ENCODE data around the gene KCNMB3.
A peak's percentile ranks its signal among the peaks of the same experiment; 100 is the strongest.
"Not testable (repeated sequence)": the region's sequence is repeated elsewhere in the genome, so short reads cannot be mapped to it uniquely, and the experiment has no call there.

KCNMB3 gene

DNA sequence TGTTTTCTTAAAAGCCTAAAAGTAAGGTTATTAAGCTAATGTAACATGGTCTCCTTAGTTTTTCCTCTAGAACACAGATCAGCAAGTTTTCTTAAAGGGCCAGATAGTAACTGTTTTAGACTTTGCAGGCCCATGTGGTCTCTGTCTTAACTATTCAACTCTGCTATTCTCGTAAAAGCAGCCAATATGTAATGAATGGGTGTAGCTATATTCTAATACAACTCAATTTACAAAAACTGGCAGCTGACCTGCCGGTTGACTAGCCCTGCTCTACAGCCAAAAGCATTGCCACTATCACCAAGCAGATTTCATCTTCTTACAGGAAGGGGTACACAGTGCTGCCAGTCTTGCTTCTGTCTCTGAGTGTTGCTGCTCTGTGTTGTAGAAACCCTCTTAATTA lies 27.4 kb downstream of the KCNMB3 start:
- Histone ChIP-seq H3K27me3 (ENCODE audit: insufficient read depth, poor library complexity, severe bottlenecking) (no peaks in the 10 kb centered on the region), H3K4me3 (replicated peaks; ENCODE audit: insufficient read depth, low read length) (no peak overlapping the region), H3K27ac (replicated peaks) (no peak overlapping the region)
- TF ChIP-seq SPI1 (IDR thresholded peaks at IDR 0.05; ENCODE audit: borderline replicate concordance, low read depth) (no peak), POLR2AphosphoS5 (IDR thresholded peaks at IDR 0.05; ENCODE audit: low read depth) (no peak), GABPA (IDR thresholded peaks at IDR 0.05; ENCODE audit: low read depth) (no peak)
- TF ChIP-seq, protein P1, sequence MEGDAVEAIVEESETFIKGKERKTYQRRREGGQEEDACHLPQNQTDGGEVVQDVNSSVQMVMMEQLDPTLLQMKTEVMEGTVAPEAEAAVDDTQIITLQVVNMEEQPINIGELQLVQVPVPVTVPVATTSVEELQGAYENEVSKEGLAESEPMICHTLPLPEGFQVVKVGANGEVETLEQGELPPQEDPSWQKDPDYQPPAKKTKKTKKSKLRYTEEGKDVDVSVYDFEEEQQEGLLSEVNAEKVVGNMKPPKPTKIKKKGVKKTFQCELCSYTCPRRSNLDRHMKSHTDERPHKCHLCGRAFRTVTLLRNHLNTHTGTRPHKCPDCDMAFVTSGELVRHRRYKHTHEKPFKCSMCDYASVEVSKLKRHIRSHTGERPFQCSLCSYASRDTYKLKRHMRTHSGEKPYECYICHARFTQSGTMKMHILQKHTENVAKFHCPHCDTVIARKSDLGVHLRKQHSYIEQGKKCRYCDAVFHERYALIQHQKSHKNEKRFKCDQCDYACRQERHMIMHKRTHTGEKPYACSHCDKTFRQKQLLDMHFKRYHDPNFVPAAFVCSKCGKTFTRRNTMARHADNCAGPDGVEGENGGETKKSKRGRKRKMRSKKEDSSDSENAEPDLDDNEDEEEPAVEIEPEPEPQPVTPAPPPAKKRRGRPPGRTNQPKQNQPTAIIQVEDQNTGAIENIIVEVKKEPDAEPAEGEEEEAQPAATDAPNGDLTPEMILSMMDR (IDR thresholded peaks at IDR 0.05; ENCODE audit: insufficient read depth, low read length): no peak
- TF ChIP-seq, protein P2, sequence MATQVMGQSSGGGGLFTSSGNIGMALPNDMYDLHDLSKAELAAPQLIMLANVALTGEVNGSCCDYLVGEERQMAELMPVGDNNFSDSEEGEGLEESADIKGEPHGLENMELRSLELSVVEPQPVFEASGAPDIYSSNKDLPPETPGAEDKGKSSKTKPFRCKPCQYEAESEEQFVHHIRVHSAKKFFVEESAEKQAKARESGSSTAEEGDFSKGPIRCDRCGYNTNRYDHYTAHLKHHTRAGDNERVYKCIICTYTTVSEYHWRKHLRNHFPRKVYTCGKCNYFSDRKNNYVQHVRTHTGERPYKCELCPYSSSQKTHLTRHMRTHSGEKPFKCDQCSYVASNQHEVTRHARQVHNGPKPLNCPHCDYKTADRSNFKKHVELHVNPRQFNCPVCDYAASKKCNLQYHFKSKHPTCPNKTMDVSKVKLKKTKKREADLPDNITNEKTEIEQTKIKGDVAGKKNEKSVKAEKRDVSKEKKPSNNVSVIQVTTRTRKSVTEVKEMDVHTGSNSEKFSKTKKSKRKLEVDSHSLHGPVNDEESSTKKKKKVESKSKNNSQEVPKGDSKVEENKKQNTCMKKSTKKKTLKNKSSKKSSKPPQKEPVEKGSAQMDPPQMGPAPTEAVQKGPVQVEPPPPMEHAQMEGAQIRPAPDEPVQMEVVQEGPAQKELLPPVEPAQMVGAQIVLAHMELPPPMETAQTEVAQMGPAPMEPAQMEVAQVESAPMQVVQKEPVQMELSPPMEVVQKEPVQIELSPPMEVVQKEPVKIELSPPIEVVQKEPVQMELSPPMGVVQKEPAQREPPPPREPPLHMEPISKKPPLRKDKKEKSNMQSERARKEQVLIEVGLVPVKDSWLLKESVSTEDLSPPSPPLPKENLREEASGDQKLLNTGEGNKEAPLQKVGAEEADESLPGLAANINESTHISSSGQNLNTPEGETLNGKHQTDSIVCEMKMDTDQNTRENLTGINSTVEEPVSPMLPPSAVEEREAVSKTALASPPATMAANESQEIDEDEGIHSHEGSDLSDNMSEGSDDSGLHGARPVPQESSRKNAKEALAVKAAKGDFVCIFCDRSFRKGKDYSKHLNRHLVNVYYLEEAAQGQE (IDR thresholded peaks at IDR 0.05; ENCODE audit: insufficient replicate concordance, low read depth): no peak
- no peak for DNase-seq (ENCODE audit: low read depth in 1 of 2, low spot score in 1 of 2)

DNA sequence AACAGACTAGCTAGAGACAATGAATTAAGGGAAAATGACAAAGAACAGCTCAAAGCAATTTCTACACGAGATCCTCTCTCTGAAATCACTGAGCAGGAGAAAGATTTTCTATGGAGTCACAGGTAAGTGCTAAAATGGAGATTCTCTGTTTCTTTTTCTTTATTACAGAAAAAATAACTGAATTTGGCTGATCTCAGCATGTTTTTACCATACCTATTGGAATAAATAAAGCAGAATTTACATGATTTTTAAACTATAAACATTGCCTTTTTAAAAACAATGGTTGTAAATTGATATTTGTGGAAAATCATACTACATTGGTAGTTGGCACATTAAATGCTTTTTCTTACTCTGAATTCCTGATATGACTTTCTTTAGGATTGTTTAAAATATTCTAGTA lies 32.7 kb downstream of the KCNMB3 start:
- not testable (repeated sequence) for H3K27ac ChIP-seq (replicated peaks); DNase-seq (ENCODE audit: low read depth in 1 of 2, low spot score in 1 of 2); H3K27me3 ChIP-seq (ENCODE audit: insufficient read depth, poor library complexity, severe bottlenecking); H3K4me3 ChIP-seq (replicated peaks; ENCODE audit: insufficient read depth, low read length)

DNA sequence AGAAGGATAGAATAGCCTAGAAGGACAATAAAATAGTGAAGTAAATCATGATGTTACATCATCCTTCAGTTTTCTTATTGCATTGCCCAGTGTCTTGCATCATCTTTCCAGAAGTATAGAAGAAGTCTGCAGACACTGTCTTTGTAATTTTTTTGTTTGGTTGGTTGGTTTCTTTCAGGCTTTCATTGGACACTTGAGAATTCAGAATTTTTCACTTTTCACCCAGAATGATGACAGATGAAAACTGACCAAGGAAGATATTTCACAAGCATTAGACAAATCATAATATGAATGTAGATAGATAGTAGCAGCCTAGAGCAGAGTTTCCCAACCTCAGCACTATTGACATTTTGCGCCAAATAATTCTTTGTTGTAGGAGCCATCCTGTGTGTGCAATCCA lies 35.4 kb downstream of the KCNMB3 start:
- not testable (repeated sequence) for H3K4me3 ChIP-seq (replicated peaks; ENCODE audit: insufficient read depth, low read length); H3K27ac ChIP-seq (replicated peaks); H3K27me3 ChIP-seq (ENCODE audit: insufficient read depth, poor library complexity, severe bottlenecking)
- peak; percentile 10 to 18 for DNase-seq (ENCODE audit: low read depth in 1 of 2, low spot score in 1 of 2)

DNA sequence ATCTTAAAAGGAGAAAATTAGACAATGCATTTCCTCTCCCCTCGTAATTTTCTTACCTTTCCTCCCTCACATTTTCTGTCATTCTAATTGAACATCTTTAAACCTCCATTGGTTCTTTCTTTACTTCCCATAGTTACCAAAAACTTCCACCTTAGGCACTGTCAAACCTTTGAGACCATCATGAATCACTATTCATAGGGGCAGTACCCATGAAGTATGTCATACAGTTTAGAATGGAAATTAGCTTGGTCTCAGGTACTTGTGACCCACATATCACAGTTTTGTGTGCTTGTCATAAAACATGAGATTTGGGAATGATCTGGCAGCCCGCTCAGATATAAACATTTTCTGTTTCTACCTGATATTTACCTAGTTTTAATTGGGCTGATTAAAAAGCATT lies 50.1 kb downstream of the KCNMB3 start:
- Histone ChIP-seq H3K4me3 (replicated peaks; ENCODE audit: insufficient read depth, low read length) (no peak overlapping the region), H3K27ac (replicated peaks) (no peak overlapping the region), H3K27me3 (ENCODE audit: insufficient read depth, poor library complexity, severe bottlenecking) (no peaks in the 10 kb centered on the region)
- TF ChIP-seq SPI1 (IDR thresholded peaks at IDR 0.05; ENCODE audit: borderline replicate concordance, low read depth) (no peak), GABPA (IDR thresholded peaks at IDR 0.05; ENCODE audit: low read depth) (no peak), POLR2AphosphoS5 (IDR thresholded peaks at IDR 0.05; ENCODE audit: low read depth) (no peak)
- TF ChIP-seq, protein P2 (IDR thresholded peaks at IDR 0.05; ENCODE audit: insufficient replicate concordance, low read depth): no peak
- TF ChIP-seq, protein P1 (IDR thresholded peaks at IDR 0.05; ENCODE audit: insufficient read depth, low read length): no peak
- DNase-seq (ENCODE audit: low read depth in 1 of 2, low spot score in 1 of 2): no peak

DNA sequence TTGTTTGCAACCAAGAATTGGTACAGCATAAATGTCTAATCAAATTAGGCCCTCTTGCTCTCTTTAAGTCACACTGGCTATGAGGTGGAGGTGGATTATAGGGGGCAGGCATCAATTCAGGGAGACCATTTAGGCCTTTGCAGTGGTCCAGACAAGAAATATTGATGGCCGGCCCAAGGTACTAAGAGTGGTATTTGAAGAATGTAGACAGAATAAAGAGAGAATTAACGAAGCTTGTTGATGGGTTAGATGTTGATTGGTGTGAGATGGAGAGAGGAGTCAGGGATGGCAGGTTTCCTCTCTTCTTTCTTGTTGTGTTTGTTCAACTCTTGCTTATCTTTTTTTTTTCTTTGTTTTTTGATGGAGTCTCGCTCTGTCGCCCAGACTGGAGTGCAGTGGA lies 54.2 kb downstream of the KCNMB3 start:
- DNase-seq (ENCODE audit: low read depth in 1 of 2, low spot score in 1 of 2): no peak
- Histone ChIP-seq H3K27me3 (ENCODE audit: insufficient read depth, poor library complexity, severe bottlenecking) (no peaks in the 10 kb centered on the region), H3K4me3 (replicated peaks; ENCODE audit: insufficient read depth, low read length) (no peak overlapping the region), H3K27ac (replicated peaks) (no peak overlapping the region)
- no peak for TF ChIP-seq SPI1 (IDR thresholded peaks at IDR 0.05; ENCODE audit: borderline replicate concordance, low read depth)
- TF ChIP-seq, protein P2 (IDR thresholded peaks at IDR 0.05; ENCODE audit: insufficient replicate concordance, low read depth): no peak
- TF ChIP-seq POLR2AphosphoS5 (IDR thresholded peaks at IDR 0.05; ENCODE audit: low read depth): no peak
- TF ChIP-seq GABPA (IDR thresholded peaks at IDR 0.05; ENCODE audit: low read depth): no peak
- TF ChIP-seq, protein P1 (IDR thresholded peaks at IDR 0.05; ENCODE audit: insufficient read depth, low read length): no peak

Data from HL-60 (cell line).